Tibial artery (tissue), 4 donors: ENCODE measurements around the gene ZBTB7C.

Experiments used
- DNase-seq, 2 donors: peaks; one replicate each; pipeline ENCODE4 v3.0.0-alpha.2; 2019
- H3K27ac ChIP-seq, 2 donors: fragments of 200-600 bp; sonication (generic) in 1 of 2; 1 replicate in 1 of 2; 2 replicates in 1 of 2; pipeline ENCODE4 v1.5.1; 2018 to 2019; ENCODE audit warnings: mild to moderate bottlenecking in 1 of 2
- H3K27me3 ChIP-seq, 2 donors: fragments of 200-600 bp; sonication (generic) in 1 of 2; one replicate each; pipeline versions ENCODE4 v1.5.1 to v1.6.0; 2016 to 2019
- H3K36me3 ChIP-seq, 3 donors: fragments of 200-600 bp; sonication (generic) in 2 of 3; one replicate each; pipeline ENCODE4 v1.5.1; 2016 to 2019; ENCODE audit warnings: mild to moderate bottlenecking in 2 of 3
- H3K4me1 ChIP-seq, 4 donors: fragments of 200-600 bp; sonication (generic) in 2 of 4; 1 replicate in 3 of 4; 2 replicates in 1 of 4; pipeline ENCODE4 v1.5.1; 2016 to 2019
- H3K4me3 ChIP-seq, 2 donors: fragments of 200-600 bp; sonication (generic) in 1 of 2; 1 replicate in 1 of 2; 2 replicates in 1 of 2; pipeline ENCODE4 v1.5.1; 2018 to 2019; ENCODE audit warnings: mild to moderate bottlenecking in 2 of 2
- H3K9me3 ChIP-seq, 3 donors: fragments of 200-600 bp; sonication (generic) in 1 of 3; one replicate each; pipeline ENCODE4 v1.5.1; 2016 to 2019
- CTCF ChIP-seq, 2 experiments: fragments of 200-600 bp in 1 of 2; fragments of 450-650 bp in 1 of 2; IDR thresholded peaks; one replicate each; pipeline ENCODE4 v1.5.1; 2017 to 2019; ENCODE audit warnings: antibody characterized with exemption in 2 of 2, mild to moderate bottlenecking in 1 of 2, moderate library complexity in 1 of 2
- intact Hi-C: fragments of 100-400 bp; cut with DNase I; formaldehyde crosslinking; loops from one replicate; pipeline ENCODE4 v1.15.0; 2023; ENCODE audit warnings: low total_unique reads

ZBTB7C gene

GRCh38 chr18:48356151-48356745 is 52.9 kb downstream of the ZBTB7C start:
- intact Hi-C loops, result no loop called here
- H3K9me3 ChIP-seq, result no peaks in the 10 kb centered on the region
- no peaks in the 10 kb centered on the region for H3K27me3 ChIP-seq
- no peak overlapping the region for H3K27ac ChIP-seq
- H3K36me3 ChIP-seq, result no peaks in the 10 kb centered on the region
- TF ChIP-seq CTCF (IDR thresholded peaks at IDR 0.05), result no peak
- DNase-seq, result no peak
- H3K4me3 ChIP-seq, result no peak overlapping the region
- H3K4me1 ChIP-seq, result peaks cover 0 to 26% (median 9%) of the 10 kb centered on the region in 4 donors

GRCh38 chr18:48355276-48356115 is 53.7 kb downstream of the ZBTB7C start:
- no peaks in the 10 kb centered on the region for H3K9me3 ChIP-seq
- intact Hi-C loops, result no loop called here

GRCh38 chr18:48354746-48355260 is 54.4 kb downstream of the ZBTB7C start:
- DNase-seq, result no peak
- intact Hi-C loops, result no loop called here
- Histone ChIP-seq H3K27ac (peak overlapping the region; percentile 11 to 28), H3K36me3 (no peaks in the 10 kb centered on the region), H3K9me3 (no peaks in the 10 kb centered on the region), H3K4me1 (peaks cover 0 to 26% (median 9%) of the 10 kb centered on the region in 4 donors), H3K27me3 (no peaks in the 10 kb centered on the region), H3K4me3 (no peak overlapping the region)
- no peak for TF ChIP-seq CTCF (IDR thresholded peaks at IDR 0.05)

More at GRCh38 chr18:48355276-48356115, 53.7 kb downstream of the ZBTB7C start:
- Histone ChIP-seq H3K27me3 (no peaks in the 10 kb centered on the region), H3K27ac (peak overlapping the region; percentile 11 to 28), H3K36me3 (no peaks in the 10 kb centered on the region), H3K4me3 (no peak overlapping the region), H3K4me1 (peaks cover 0 to 26% (median 9%) of the 10 kb centered on the region in 4 donors)
- no peak for DNase-seq
- TF ChIP-seq CTCF (IDR thresholded peaks at IDR 0.05), result no peak

GRCh38 chr18:48352051-48352755 is 57.0 kb downstream of the ZBTB7C start:
- Histone ChIP-seq H3K4me1 (peaks cover 0 to 38% (median 26%) of the 10 kb centered on the region in 4 donors), H3K9me3 (no peaks in the 10 kb centered on the region), H3K36me3 (no peaks in the 10 kb centered on the region), H3K27me3 (no peaks in the 10 kb centered on the region), H3K4me3 (no peak overlapping the region), H3K27ac (no peak overlapping the region)
- intact Hi-C loops, result no loop called here
- no peak for TF ChIP-seq CTCF (IDR thresholded peaks at IDR 0.05)
- DNase-seq, result peak in 1 of 2 donors; percentile 45

- peaks cover 0 to 36% (median 26%) of the 10 kb centered on the region in 4 donors for H3K4me1 ChIP-seq
- H3K36me3 ChIP-seq, result no peaks in the 10 kb centered on the region
- no peak overlapping the region for H3K27ac ChIP-seq
- intact Hi-C loops, result no loop called here
- H3K27me3 ChIP-seq, result no peaks in the 10 kb centered on the region
- no peak for TF ChIP-seq CTCF (IDR thresholded peaks at IDR 0.05)
- H3K9me3 ChIP-seq, result no peaks in the 10 kb centered on the region
- peak in 1 of 2 donors; percentile 53 for DNase-seq
- no peak overlapping the region for H3K4me3 ChIP-seq
Observed at GRCh38 chr18:48351216-48352050, 57.8 kb downstream of the ZBTB7C start.
